ENCODE data around the gene UTRN. TPM values are rescaled to one million over a fixed set of nuclear protein-coding genes. Genes with fewer than 3 reads are reported as not detected.

Gene UTRN
- total RNA-seq, 1 experiment from 2014 or later = 216 TPM

GRCh38 chr6:144296973-144297372 lies 11.8 kb downstream of the UTRN start:
- Histone ChIP-seq H3K27me3 (replicated peaks; ENCODE audit: control insufficient read depth, insufficient read depth, low read length) (no peaks in the 10 kb centered on the region), H3K9me3 (no peaks in the 10 kb centered on the region), H3K36me3 (ENCODE audit: control insufficient read depth, insufficient read depth, low read length) (peaks cover 4% of the 10 kb centered on the region), H3K4me3 (ENCODE audit: low read depth, low read length) (no peak overlapping the region), H3K4me1 (peaks cover 59% of the 10 kb centered on the region)
- Mint-ChIP-seq H3K9me3 (ENCODE audit: unreplicated experiment) (peaks cover 12% of the 10 kb centered on the region), H3K4me3 (ENCODE audit: unreplicated experiment) (peak overlapping the region; percentile 54), H3K27me3 (ENCODE audit: insufficient read depth, unreplicated experiment) (no peaks in the 10 kb centered on the region), H3K36me3 (ENCODE audit: insufficient read depth, unreplicated experiment) (peaks cover 58% of the 10 kb centered on the region), H3K4me1 (ENCODE audit: low read depth, unreplicated experiment) (peaks cover 32% of the 10 kb centered on the region), H3K27ac (ENCODE audit: unreplicated experiment) (peak overlapping the region; percentile 91)
- POLR2A ChIA-PET = interaction anchor here (1.0 kb wide), 1 partner anchor 10 kb away, joined by 3 read pairs; no protein-coding TSS in a partner anchor
- intact Hi-C loops (cut with micrococcal nuclease; ENCODE audit: unreplicated experiment) = loop anchor here (1.0 kb wide), 1 partner anchor 10 kb away; no protein-coding TSS in a partner anchor
- no peak for DNase-seq
- TF ChIP-seq CTCF (IDR thresholded peaks at IDR 0.05; ENCODE audit: insufficient read depth in 1 of 2, low read depth in 1 of 2, low read length in 1 of 2, severe bottlenecking in 1 of 2, unreplicated experiment in 1 of 2) = no peak
- no TSS peak for BruUV-seq (replicated peaks)
- CTCF ChIA-PET = no interaction called here

GRCh38 chr6:144297511-144298100 lies 12.5 kb downstream of the UTRN start:
- POLR2A ChIA-PET = interaction anchor here (1.0 kb wide), 1 partner anchor 11 kb away, joined by 3 read pairs; no protein-coding TSS in a partner anchor
- no TSS peak for BruUV-seq (replicated peaks)
- peaks cover 65% of the 10 kb centered on the region for H3K4me1 ChIP-seq
- Mint-ChIP-seq H3K4me1 (ENCODE audit: low read depth, unreplicated experiment) (peaks cover 39% of the 10 kb centered on the region), H3K27me3 (ENCODE audit: insufficient read depth, unreplicated experiment) (no peaks in the 10 kb centered on the region), H3K9me3 (ENCODE audit: unreplicated experiment) (peaks cover 12% of the 10 kb centered on the region), H3K4me3 (ENCODE audit: unreplicated experiment) (peak overlapping the region; percentile 54), H3K36me3 (ENCODE audit: insufficient read depth, unreplicated experiment) (peaks cover 58% of the 10 kb centered on the region), H3K27ac (ENCODE audit: unreplicated experiment) (peak overlapping the region; percentile 91)
- no peak for TF ChIP-seq CTCF (IDR thresholded peaks at IDR 0.05; ENCODE audit: insufficient read depth in 1 of 2, low read depth in 1 of 2, low read length in 1 of 2, severe bottlenecking in 1 of 2, unreplicated experiment in 1 of 2)
- intact Hi-C loops (cut with micrococcal nuclease; ENCODE audit: unreplicated experiment) = loop anchor here (1.0 kb wide), 1 partner anchor 10 kb away; no protein-coding TSS in a partner anchor
- peaks cover 4% of the 10 kb centered on the region for H3K36me3 ChIP-seq (ENCODE audit: control insufficient read depth, insufficient read depth, low read length)
- no peaks in the 10 kb centered on the region for H3K27me3 ChIP-seq (replicated peaks; ENCODE audit: control insufficient read depth, insufficient read depth, low read length)
- no peaks in the 10 kb centered on the region for H3K9me3 ChIP-seq
- peak in 1 of 2 experiments; percentile 12 for DNase-seq
- CTCF ChIA-PET = no interaction called here
- H3K4me3 ChIP-seq (ENCODE audit: low read depth, low read length) = no peak overlapping the region

GRCh38 chr6:144298194-144298593 lies 13.1 kb downstream of the UTRN start:
- Histone ChIP-seq H3K9me3 (no peaks in the 10 kb centered on the region), H3K36me3 (ENCODE audit: control insufficient read depth, insufficient read depth, low read length) (peaks cover 4% of the 10 kb centered on the region), H3K4me1 (peaks cover 71% of the 10 kb centered on the region), H3K27me3 (replicated peaks; ENCODE audit: control insufficient read depth, insufficient read depth, low read length) (no peaks in the 10 kb centered on the region), H3K4me3 (ENCODE audit: low read depth, low read length) (peak overlapping the region; percentile 10; the same call in 1 of the 2 replicates)
- peak overlapping the region; percentile 13 for H3K4me3 Mint-ChIP-seq (ENCODE audit: unreplicated experiment)
- TF ChIP-seq CTCF (IDR thresholded peaks at IDR 0.05; ENCODE audit: insufficient read depth in 1 of 2, low read depth in 1 of 2, low read length in 1 of 2, severe bottlenecking in 1 of 2, unreplicated experiment in 1 of 2) = no peak
- H3K9me3 Mint-ChIP-seq (ENCODE audit: unreplicated experiment) = peaks cover 12% of the 10 kb centered on the region
- intact Hi-C loops (cut with micrococcal nuclease; ENCODE audit: unreplicated experiment) = no loop called here
- BruUV-seq (replicated peaks) = no TSS peak
- no peaks in the 10 kb centered on the region for H3K27me3 Mint-ChIP-seq (ENCODE audit: insufficient read depth, unreplicated experiment)
- H3K27ac Mint-ChIP-seq (ENCODE audit: unreplicated experiment) = no peak overlapping the region
- H3K36me3 Mint-ChIP-seq (ENCODE audit: insufficient read depth, unreplicated experiment) = peaks cover 59% of the 10 kb centered on the region
- no peak for DNase-seq
- ChIA-PET POLR2A (no interaction called here), CTCF (no interaction called here)
- H3K4me1 Mint-ChIP-seq (ENCODE audit: low read depth, unreplicated experiment) = peaks cover 44% of the 10 kb centered on the region
